Stimulated activated CD4-positive, alpha-beta T cell treated with anti-CD3 and anti-CD28 coated beads, Interleukin-2, amount 100 ng/mL, for 24 hours (primary cell): ENCODE data around the gene AUTS2.

Source experiments
- DNase-seq, 2 donors: peaks; one replicate each; pipeline ENCODE4 v3.0.0-alpha.2; 2020

Gene AUTS2

GRCh38 chr7:70660819-70661191, 1062.5 kb downstream of the AUTS2 start:
- no peak for DNase-seq

GRCh38 chr7:70663680-70664079, 1065.4 kb downstream of the AUTS2 start:
- no peak for DNase-seq

GRCh38 chr7:70665997-70666396, 1067.7 kb downstream of the AUTS2 start:
- no peak for DNase-seq

GRCh38 chr7:70667406-70667805, 1069.1 kb downstream of the AUTS2 start:
- DNase-seq, result no peak

GRCh38 chr7:70668606-70669358, 1070.5 kb downstream of the AUTS2 start:
- no peak for DNase-seq

- DNase-seq, result no peak
These were observed 1071.6 kb downstream of the AUTS2 start for GRCh38 chr7:70669854-70670253.

- DNase-seq, result no peak
These were observed 1072.0 kb downstream of the AUTS2 start for GRCh38 chr7:70670288-70670687.

- no peak for DNase-seq
These were observed 1075.7 kb downstream of the AUTS2 start for GRCh38 chr7:70673778-70674570.

GRCh38 chr7:70674571-70675010, 1076.3 kb downstream of the AUTS2 start:
- DNase-seq, result no peak

GRCh38 chr7:70676243-70676642, 1078.0 kb downstream of the AUTS2 start:
- no peak for DNase-seq

- DNase-seq, result no peak
These were observed 1080.5 kb downstream of the AUTS2 start for GRCh38 chr7:70678621-70679251.

- DNase-seq, result peak in 1 of 2 donors; percentile 12
These were observed 1081.4 kb downstream of the AUTS2 start for GRCh38 chr7:70679661-70680060.

- DNase-seq, result no peak
These were observed 1082.0 kb downstream of the AUTS2 start for GRCh38 chr7:70680306-70680705.

GRCh38 chr7:70680743-70681468, 1082.6 kb downstream of the AUTS2 start:
- DNase-seq, result no peak

GRCh38 chr7:70681469-70682350, 1083.4 kb downstream of the AUTS2 start:
- DNase-seq, result peak in 1 of 2 donors; percentile 18

- no peak for DNase-seq
These were observed 1085.9 kb downstream of the AUTS2 start for GRCh38 chr7:70684173-70684572.

GRCh38 chr7:70693321-70693685, 1095.0 kb downstream of the AUTS2 start:
- DNase-seq, result no peak

GRCh38 chr7:70693686-70694433, 1095.6 kb downstream of the AUTS2 start:
- peak; percentile 30 to 57 for DNase-seq

- peak in 1 of 2 donors; percentile 29 for DNase-seq
These were observed 1096.2 kb downstream of the AUTS2 start for GRCh38 chr7:70694434-70694970.

- DNase-seq, result no peak
These were observed 1096.9 kb downstream of the AUTS2 start for GRCh38 chr7:70694971-70695794.
